Activated CD8-positive, alpha-beta memory T cell treated with anti-CD3 and anti-CD28 coated beads for 24 hours (primary cell): Measurements from ENCODE around the gene NOSIP.

Experiments used
- DNase-seq: peaks from one replicate; pipeline ENCODE4 v3.0.0-alpha.2; 2020

NOSIP gene

GRCh38 chr19:49594993-49595818 is 14.8 kb upstream of the NOSIP start:
- no peak for DNase-seq

GRCh38 chr19:49594157-49594992 is 14.0 kb upstream of the NOSIP start:
- no peak for DNase-seq

GRCh38 chr19:49593233-49594113 is 13.1 kb upstream of the NOSIP start:
- peak; percentile 95 for DNase-seq

- peak; percentile 78 for DNase-seq
Observed at GRCh38 chr19:49592486-49593232, 12.3 kb upstream of the NOSIP start.

GRCh38 chr19:49591731-49592485 is 11.6 kb upstream of the NOSIP start:
- peak; percentile 82 for DNase-seq

GRCh38 chr19:49590971-49591730 is 10.8 kb upstream of the NOSIP start, which contains the start of gene PRR12:
Gene PRR12, plus strand, starts transcription at chr19:49591182. Its CDS starts 473 bp downstream, at chr19:49591655.
- peak; percentile 89 for DNase-seq

- DNase-seq: peak; percentile 94
Observed at GRCh38 chr19:49590071-49590970, 10.0 kb upstream of the NOSIP start.

GRCh38 chr19:49589502-49589905 is 9.1 kb upstream of the NOSIP start:
- DNase-seq: no peak

GRCh38 chr19:49588365-49589122 is 8.2 kb upstream of the NOSIP start:
- DNase-seq: peak; percentile 70

GRCh38 chr19:49587227-49587626 is 6.9 kb upstream of the NOSIP start:
- DNase-seq: no peak

- DNase-seq: no peak
Observed at GRCh38 chr19:49585023-49585422, 4.7 kb upstream of the NOSIP start.

GRCh38 chr19:49583239-49583638 is 2.9 kb upstream of the NOSIP start:
- no peak for DNase-seq

GRCh38 chr19:49581007-49581508 is 702 bp upstream of the NOSIP start, which contains the start of gene PRRG2:
Gene PRRG2, plus strand, starts transcription at chr19:49581316. Its CDS starts 1,904 bp downstream, at chr19:49583220.
- no peak for DNase-seq

GRCh38 chr19:49579947-49580263 is 451 bp downstream of the NOSIP start:
- no peak for DNase-seq

GRCh38 chr19:49579193-49579592 is 1.2 kb downstream of the NOSIP start:
- DNase-seq: no peak

- DNase-seq: no peak
Observed at GRCh38 chr19:49574206-49574755, 6.1 kb downstream of the NOSIP start.

GRCh38 chr19:49573425-49573824 is 6.9 kb downstream of the NOSIP start:
- no peak for DNase-seq

- no peak for DNase-seq
Observed at GRCh38 chr19:49573009-49573408, 7.3 kb downstream of the NOSIP start.
